HFF-Myc (cell line): ENCODE results near the gene GOLGA2.

Experiments used
- DNase-seq: peaks from one replicate; pipeline ENCODE4 v3.0.0-alpha.2; 2011; ENCODE audit warnings: low read depth; ENCODE audit errors: extremely low read depth
- H3K4me3 ChIP-seq: replicated peaks from 2 replicates; pipeline ENCODE4 v1.5.1; 2011; ENCODE audit warnings: low read depth, mild to moderate bottlenecking, control low read depth, low read length
- CTCF ChIP-seq: IDR thresholded peaks from 2 replicates; pipeline ENCODE4 v1.5.1; 2012; ENCODE audit warnings: mild to moderate bottlenecking, low read depth, low read length, control low read depth; ENCODE audit errors: missing control alignments

The GOLGA2 gene

GRCh38 chr9:128246471-128246870 lies 29.3 kb downstream of the GOLGA2 start:
- no peak overlapping the region for H3K4me3 ChIP-seq
- TF ChIP-seq CTCF = no peak
- DNase-seq = no peak

GRCh38 chr9:128245421-128246151 lies 30.2 kb downstream of the GOLGA2 start:
- TF ChIP-seq CTCF = no peak
- H3K4me3 ChIP-seq = peak overlapping the region; percentile 17; the same call in 1 of the 2 replicates
- peak; percentile 86 for DNase-seq

GRCh38 chr9:128244837-128245231 lies 31.0 kb downstream of the GOLGA2 start:
- H3K4me3 ChIP-seq = peak overlapping the region; percentile 78
- TF ChIP-seq CTCF = no peak
- DNase-seq = peak; percentile 87

GRCh38 chr9:128244091-128244836 lies 31.5 kb downstream of the GOLGA2 start:
- DNase-seq = no peak
- peak overlapping the region; percentile 78 for H3K4me3 ChIP-seq
- TF ChIP-seq CTCF = no peak

GRCh38 chr9:128243215-128244018 lies 32.4 kb downstream of the GOLGA2 start:
- TF ChIP-seq CTCF = no peak
- H3K4me3 ChIP-seq = peak overlapping the region; percentile 78
- DNase-seq = no peak

- peak overlapping the region; percentile 78; the same call in 1 of the 2 replicates for H3K4me3 ChIP-seq
- no peak for TF ChIP-seq CTCF
- no peak for DNase-seq
Measured at GRCh38 chr9:128242828-128243214, 33.0 kb downstream of the GOLGA2 start.
